ENCODE results near the gene GPAM.

GPAM gene

DNA sequence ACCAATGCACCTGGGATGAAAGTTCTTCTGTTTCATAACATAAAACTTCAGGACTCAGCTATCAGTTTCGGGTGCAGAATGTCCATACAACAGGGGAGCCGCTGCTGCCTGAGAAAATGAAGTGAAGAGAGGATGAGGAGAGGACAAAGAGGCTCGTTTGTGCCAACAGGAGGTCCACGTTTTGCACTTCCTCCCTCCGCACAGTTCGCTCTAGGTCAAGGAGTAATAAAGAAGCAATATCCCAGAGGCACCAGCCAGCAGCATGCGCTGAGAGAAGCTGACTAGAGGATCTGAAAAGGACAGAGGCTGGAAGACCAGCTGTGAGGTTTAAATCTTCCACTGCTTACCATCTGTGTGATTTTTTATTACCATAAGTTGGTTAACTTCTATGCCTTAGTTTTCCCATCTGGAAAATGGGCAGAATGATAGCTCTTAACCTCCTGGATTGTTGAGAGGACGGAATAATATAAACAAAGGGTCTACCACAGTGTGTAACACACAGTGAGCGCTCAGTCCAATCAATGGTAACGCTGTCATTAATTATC, 709 bp downstream of the GPAM start:
- DNase-seq, result no peak

DNA sequence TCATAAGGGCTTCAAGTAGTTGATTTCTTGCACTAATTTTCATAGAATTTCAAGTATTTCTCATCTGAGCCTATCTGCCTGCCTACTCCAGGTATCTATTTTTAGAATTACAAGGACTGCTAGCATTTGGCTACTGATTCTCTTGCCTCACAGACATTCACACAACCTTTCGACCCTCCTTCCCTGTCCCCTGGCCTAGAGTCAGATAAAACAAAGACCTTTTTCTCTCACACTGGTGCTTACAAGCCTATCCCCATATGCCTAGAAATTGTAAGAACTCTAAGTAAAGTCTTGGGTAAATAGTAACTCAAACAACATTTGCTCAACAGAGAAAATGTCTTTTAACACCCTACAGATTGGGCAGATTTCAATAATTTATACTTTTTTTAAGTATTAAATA, 6.3 kb downstream of the GPAM start:
- DNase-seq, result no peak

DNA sequence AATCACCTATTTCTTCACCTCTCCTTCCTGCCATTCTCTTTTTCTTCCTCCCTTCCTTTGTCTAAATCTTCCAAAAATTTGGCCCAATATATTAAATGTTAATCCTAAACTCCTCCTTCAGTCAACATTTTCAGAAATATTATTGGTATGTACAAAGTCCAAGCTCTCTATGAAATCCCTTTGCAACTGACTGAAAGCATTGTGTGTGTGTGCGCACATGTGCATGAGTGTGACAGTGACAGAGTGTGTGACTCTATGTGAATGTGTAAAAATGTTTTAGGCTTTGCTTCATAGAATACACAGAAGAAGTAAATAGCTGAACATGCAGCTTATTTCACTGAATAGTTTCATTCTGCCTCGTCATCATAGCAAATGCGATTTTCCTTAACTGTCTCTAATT, 7.0 kb downstream of the GPAM start:
- DNase-seq, result no peak

DNA sequence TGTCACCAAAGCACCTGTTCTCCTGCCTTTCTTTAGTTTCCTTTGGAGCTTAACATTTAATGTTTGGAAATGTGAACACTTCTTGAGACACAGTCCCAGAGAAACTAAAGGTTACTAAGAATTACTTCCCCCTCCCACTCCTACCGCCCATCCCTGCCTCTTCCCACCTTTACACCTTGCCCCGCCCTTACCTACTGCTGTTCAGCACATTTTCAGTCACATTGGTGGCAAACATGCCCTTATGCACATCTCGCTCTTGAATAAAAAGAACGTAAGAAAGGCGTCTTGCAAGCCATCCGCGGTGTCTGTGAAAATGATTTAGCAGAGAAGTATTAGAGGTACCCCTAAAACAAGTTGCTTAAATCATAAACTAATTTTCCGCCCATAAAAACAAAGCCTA, 8.2 kb downstream of the GPAM start:
- no peak for DNase-seq

DNA sequence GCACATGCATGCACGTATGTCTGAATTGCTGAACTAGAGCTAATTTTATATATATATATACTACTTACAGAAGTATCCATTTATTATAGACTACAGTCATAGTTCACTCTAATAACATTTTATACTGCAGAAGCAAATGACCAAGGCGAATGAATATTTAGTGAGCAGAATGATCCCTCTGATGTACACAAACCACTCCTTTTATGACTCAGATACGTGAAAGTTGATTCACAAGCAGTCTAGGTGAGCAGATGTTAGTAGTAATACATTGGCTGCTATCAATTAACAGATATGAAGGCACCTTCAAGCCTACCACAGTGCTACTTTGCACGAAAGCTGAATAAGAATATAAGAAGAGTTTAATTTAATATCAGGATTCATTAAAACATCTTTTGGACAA, 10.4 kb downstream of the GPAM start:
- no peak for DNase-seq

DNA sequence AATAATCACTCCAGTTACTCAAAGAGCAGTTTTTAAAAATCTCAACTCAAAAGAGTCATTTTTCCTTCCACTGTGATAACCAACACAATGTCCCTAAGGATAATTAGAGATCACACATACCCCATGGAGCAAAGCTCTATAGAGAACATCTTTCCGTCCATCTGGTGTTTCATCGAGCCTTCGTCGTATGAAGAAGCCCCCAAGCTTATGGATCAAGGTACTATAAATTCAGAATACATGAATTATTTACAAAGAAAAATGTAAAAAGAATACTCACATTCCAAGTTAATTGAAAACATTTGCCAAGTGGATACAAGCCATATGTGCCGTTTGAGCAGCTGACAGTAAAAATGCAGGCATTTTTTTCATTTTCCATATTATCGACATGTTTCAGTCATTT, 14.8 kb downstream of the GPAM start:
- DNase-seq, result no peak

DNA sequence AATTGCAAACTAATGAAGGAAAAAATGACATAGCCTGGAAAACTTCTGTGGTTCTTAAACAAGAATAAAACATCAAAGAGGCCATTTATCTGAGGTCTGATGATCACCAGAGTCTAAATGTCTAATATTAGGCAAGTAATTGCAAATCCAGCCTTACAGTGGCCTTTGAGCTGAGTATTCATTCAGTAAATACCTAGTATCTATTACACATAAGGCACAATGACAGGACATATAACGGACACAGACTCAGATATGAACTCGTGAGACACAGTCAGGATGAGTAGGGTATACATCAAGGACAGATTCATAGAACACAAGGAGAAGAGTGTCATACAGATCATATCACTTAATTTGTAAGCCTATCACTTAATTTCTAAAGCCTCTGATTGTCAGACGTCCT, 16.8 kb downstream of the GPAM start:
- no peak for DNase-seq

DNA sequence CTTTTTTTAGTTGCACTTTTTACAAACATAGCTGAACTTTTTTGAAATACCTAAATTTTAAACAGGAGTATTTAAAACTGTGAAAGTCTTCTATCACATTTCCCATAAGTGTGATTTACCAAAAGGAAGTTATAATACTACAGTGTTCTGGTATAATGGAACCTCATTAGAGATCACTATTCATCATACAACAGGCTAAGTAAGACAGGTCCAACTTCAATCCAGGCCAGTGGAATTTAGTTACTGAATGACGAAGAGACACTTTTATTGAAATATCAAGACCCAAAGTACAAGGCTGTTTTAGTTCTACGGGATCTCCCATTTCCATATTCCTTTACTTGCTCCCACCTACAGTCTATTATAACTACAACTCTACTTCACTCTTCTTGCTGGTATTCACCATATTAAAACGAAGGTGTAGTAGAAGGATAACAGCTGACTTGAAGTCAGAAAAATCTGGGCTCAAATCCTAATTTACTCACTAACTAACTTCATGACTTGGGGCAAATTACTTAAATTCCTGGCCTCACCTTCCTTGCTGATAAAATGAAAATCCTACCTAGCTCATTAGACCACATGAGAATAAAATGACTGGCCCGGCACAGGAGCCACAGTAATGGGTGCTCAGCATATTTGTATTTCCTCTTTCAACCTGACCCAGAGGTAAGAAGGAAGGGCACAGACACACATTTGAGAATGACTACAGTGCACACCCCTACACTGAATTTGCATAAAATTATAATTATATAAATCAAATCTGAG, 21.6 kb downstream of the GPAM start:
- DNase-seq, result no peak

DNA sequence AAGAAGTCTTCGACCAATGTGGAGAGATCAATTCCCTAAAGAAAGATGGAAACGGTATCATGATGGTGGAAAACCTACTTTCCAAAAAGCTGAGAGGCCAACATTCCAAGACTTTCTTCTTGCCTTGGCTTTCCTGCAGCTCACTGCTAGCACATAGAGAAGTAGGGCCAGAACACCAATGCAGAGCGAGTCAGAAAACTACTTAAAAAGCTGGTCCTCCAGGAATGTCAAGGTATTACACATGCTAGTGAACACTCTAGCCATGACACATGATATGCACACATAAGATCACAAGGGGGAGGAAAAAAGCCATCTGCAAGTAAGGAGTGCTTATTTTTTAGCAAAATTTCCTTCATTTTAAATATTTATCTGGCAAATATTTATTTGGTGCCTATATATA, 22.7 kb downstream of the GPAM start:
- no peak for DNase-seq

DNA sequence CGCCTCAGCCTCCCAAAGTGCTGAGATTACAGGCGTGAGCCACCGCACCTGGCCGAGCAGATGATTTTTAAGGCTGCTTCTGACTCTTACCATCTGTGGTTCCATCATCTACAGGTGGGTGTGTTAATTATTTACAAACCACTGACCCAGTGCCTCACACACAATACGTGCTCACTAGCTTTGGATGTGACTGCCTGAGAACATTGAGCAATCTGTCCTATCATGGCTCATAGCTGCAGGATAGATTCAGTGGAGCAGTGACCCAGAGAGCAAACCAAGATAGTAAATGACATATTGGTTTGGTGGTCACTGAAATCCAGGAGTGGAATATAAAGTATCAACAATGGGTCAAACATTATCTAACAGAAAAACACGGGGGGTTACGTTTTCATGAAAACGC, 24.1 kb downstream of the GPAM start:
- no peak for DNase-seq

DNA sequence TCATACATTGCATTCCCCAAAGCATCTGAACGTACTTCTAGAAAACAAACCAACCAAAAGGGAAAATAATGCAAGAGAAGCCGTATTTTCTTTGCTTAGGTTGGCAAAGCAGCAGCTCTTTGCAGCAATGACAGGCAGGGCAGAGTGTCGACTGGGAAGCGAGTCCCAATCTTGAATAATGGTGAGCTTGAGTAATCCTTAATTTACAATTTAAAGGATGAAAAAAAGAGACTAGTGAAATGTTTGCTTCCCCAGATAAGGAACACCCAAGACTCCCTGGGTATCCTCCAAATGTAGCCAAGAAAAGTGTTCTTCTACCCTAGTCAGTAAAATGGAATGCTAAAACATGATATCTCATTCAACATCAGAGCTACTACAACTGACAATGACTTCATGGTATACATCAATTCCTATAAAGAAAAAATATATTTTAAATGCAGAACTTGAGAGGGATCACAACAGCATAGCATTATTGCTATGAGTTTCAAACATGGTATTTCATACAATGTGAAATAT, 32.0 kb downstream of the GPAM start:
- no peak for DNase-seq

DNA sequence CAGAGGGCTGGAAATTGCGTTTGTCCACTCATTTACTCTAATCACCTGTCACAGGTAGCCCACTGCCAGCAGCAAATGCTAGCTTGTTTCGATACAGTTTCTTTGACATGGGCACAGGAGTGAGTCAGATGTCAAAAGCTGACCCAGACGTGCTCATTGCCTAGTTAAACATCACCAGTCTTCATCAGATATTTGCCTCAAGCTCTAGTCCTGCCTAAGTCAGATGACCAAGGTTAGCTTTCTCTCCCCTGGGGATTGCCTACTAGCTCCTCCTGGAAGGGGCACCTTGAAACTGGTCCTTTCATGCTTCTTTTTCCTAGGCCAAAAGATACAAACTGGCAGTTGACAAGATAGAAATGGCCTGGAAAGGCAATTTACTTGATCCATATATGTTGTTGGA, 35.2 kb downstream of the GPAM start:
- no peak for DNase-seq

DNA sequence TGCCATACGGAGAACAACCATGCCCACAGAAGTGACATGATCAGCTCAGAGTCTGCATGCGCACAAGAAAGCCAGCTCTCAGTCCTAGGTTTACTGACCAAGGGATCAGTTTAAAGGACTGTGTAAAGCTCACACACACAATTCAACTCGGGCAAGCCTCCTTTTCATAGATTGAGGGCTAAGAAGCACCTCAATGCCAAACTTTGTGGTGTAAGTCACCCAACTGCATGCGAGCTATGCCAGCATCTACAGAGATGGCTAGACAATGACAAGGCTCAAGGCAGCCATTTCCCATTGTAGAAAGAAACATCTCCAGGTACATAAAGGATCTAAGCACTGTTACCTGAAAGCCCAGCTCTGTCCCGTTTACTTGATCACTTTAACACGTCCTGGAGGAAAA, 36.8 kb downstream of the GPAM start:
- no peak for DNase-seq

DNA sequence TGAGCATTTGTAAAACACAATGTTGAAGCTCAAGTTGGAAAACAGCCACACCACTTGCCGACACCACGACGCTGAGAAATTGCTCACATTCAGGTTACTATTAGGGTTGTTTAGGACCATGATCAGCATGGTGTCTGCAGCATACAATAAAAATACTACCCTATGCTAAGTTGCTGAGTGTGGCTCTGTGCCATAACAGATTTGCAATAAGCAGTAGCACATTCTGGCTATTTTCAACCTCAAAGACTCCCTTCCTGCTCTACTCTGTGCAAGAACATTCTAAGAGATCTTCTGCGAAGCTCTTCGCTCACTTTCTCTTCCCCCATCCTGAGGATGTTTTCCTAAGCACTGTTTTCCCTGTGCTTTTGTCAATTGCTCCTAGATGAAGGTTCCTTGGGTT, 38.3 kb downstream of the GPAM start:
- DNase-seq, result no peak

DNA sequence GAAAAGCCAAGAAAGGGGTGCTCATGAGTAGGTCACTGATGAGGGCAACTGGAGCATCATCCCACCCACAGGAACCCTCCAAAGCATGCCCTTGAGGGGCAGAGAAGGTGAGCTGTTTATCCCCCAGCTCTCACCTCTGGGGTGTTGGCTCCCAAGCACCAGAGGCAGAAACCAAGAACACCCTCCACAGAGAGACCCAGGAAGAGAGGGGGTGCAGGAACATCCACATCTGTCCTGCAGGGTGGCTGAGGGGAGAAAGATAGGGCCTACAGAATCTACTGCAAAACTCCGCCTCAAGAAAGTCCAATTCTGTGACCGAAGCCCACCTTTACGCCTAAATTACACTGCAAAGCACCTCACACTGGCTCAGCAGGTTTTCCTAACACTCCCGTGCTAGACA, 40.1 kb downstream of the GPAM start:
- DNase-seq, result no peak

DNA sequence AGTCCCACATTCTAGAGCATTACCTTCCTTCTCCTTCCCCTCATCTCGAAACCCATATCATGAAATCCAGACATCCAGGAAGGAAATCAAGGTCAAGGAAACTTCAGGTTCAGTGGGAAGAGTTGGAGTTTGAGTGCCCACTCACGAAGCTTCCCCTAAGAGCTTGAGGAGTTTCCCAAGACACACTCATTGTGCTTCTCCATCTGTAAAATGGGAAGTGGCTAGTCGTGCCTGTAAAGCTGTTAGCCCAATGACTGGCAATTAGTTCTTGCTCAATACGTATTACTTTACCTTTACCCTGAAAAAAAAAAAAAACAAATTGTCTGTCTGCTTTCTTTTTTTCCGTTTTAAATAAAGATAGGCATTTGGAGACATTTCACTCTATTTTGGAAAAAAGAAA, 42.3 kb downstream of the GPAM start:
- no peak for DNase-seq

DNA sequence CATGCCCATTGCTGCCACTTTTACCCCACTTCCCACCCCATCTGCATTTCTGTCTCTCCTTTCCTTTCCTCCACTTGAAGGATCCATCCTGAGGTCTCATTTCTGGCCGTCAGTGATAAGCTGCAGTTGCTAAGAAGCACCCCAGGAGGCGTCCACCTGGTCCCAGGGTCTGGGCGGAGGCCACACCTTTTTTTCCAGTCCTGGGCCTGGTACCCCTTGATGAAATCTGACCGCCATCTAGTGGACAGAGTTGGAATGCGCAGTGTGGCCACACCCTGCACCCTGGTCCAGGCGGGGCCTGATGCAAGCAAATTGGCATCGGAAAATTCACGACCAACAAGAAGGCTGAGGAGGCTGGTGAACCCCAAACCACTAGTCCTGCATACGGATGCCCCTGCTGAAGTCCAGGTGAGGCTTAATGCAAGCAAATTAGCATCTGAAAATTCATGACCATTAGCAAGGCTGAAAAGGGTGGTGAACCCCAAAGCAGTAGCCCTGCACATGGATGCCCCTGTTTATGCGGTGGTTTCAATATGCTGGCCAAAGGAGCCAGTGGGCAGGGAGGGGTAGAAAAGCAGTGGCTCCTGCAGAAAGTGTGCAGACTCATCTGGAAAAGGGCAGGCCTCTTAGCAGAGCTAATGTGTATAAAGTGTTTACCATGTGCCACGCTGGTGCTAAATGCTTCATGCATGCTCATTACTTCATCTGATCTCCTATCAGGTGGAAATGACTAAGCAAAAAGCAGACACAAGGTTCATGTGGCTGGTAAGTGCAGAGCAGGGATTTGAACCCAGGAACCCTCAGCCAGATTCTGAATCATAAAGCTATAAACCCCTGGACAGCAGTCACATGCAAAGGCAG, 43.2 kb downstream of the GPAM start:
- no peak for DNase-seq

DNA sequence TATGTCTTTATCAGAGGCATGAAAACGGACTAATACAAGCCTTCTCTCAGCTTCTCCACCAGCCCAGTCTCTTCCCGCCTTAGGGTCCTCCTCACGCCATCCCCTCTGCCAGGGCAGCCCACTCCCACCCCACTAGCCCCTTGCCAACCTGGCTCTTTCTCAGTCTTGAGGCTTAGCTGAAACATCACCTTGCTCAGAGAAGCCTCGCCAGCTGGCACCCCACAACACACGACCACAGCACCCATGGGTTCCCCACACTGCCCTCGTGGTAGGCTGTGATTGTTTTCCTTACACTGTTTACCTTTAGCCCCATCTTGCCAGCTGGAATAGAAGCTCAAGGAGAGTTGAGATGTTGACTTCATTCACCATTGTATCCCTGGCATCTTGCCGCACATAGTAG, 44.4 kb downstream of the GPAM start:
- DNase-seq, result no peak

DNA sequence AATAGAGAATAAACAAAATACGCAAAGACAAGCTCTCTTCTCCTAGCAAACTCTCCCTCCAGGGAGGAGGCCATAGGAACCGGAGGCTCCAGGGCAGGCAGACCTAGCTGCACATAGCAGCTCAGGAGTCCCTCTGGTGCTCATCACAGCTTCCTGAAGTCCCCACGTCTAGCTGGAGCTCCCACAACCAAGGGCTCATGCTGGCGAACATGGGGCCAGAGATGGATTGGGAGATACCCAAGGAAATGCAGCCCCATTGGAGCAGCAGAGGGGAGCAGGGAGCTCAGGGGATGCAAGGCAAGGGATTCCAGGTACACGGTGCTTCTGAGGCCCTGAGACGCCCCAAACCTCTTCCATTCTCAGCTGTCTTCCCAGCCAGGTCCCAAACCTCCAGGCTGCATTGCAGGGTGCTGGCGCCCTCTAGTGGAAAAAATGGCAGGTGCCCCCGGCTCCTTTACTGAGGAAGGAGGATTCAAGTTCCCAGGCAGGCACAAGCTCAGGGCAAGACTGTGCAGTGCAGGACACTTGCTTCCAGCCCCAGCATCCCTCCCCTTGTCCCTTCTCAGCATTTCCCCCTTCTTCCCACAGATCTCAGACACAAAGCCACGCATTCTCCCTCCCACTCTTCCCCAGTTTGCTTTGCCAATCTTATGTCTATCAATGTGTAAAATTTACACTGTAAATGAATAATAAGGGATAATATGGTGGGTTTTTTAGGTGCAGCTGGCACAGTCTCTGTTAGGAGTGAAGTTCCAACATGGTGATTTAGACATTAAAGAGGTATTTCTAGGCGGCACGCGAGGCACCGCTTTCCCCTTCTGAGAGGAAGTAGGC, 46.2 kb downstream of the GPAM start:
- DNase-seq, result no peak

DNA sequence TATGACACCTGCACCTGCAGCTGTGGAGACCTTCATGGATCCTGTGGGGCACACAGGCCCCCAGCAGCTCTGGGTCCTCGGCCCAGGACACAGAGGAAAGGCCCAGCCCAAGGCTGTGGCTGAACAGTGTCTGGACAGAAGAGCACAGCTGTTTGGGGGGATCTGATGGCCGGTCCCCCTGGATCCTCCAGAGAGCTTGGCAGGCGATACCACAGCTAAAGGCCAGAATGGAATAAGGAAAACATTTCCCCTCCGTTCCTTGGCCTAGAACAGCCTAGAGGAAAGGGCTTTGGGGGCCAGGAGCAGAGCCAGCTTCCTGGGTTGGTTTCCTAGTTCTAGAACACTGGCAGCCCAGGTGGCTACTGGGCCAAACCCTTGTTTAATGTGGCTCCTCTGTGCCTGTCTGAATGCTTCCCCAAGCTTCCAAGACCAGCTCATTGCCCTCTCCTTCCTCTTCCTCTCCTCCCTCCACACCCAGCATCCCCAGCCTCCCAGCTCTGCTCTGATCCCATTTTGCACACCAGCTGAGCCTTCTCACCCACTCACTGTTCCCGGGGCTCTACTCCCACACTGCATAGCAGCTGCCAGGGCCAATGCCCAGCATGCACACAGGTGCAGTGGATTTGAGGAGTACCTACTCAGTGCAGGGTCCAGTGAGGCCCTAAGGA, 46.9 kb downstream of the GPAM start:
- DNase-seq, result no peak

DNA sequence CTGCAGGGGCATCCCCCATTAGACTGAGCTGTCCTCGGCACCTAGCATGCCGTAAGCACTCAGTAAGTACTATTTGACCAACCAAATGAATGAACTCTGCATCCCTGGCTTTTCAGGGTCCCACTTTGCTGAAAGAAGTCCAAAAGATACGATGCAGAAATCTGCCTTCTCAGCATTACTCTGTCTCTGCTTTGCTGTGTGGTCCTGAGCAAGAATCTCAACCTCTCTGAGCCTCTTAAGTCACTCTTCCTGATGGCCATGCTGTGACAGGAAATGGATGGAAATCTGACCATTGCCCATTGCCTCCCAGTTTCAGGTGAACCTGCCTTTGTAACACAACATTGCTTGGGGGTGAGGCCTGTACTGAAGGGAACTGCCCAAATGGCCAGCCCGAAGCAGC, 48.0 kb downstream of the GPAM start:
- DNase-seq, result no peak

DNA sequence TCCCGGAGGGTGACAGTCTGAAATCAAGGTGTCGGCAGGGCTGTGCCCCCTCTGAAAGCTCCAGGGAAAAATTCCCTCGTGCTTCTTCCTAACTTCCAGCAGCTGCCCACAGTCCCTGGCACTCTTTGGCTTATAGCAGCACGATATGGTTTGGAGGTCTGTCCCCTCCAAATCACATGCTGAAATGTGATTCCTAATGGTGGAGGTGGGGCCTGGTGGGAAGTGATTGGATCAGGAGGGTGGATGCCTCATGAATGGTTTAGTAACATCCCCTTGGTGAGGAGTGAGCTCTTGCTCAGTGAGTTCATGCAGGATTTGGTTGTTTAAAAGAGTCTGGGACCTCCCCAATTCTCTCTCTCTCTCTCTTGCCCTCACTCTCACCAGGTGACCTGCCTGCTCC, 51.1 kb downstream of the GPAM start:
- no peak for DNase-seq

DNA sequence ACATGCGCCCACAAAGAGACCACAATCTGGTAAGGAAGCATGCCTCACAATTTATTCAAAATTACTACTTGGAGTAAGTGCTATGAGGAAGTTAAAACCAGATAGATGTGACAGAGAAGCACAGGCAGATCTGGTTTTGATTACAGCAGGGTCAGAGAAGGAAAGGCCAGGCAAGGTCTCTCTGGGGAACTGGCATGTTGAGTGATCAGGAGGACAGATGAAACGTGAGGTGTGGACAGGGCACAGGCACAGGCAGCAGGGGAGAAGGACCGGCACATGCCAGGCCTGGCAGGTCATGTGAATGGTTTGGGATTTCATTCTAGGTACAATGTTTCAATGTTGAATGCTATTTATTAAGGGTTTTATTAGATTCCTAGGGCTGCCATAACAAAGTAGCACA, 51.6 kb downstream of the GPAM start:
- DNase-seq, result no peak
